Neural cell (in vitro differentiated cells): ENCODE measurements around the gene HAO1. TPM values are rescaled to one million over a fixed set of nuclear protein-coding genes. Genes with fewer than 3 reads are reported as not detected.

Source experiments
- H2AFZ ChIP-seq: fragments of 200-600, 300-800 bp; sonication (generic), shearing (Covaris generic); 2 replicates; pipeline ENCODE4 v1.6.0; 2014; ENCODE audit warnings: low read depth, mild to moderate bottlenecking, antibody characterized with exemption, low read length, moderate library complexity
- H3F3A ChIP-seq: fragments of 200-600 bp; shearing (Covaris generic); 2 replicates; pipeline ENCODE4 v1.6.1; 2016; ENCODE audit warnings: mild to moderate bottlenecking, moderate library complexity, mixed read lengths, antibody characterized with exemption, low read length; ENCODE audit not compliant: insufficient read depth, poor library complexity, severe bottlenecking
- H3K27ac ChIP-seq: fragments of 200-600, 300-800 bp; sonication (generic), shearing (Covaris generic); 2 replicates; pipeline ENCODE4 v1.5.1; 2014; ENCODE audit warnings: mild to moderate bottlenecking, low read length, moderate library complexity
- H3K27me3 ChIP-seq: fragments of 300-800, 200-600 bp; sonication (generic), shearing (Covaris generic); 2 replicates; pipeline ENCODE4 v1.6.0; 2014; ENCODE audit warnings: mild to moderate bottlenecking, low read depth, low read length, moderate library complexity; ENCODE audit not compliant: insufficient read depth
- H3K36me3 ChIP-seq: fragments of 300-800, 200-600 bp; sonication (generic), shearing (Covaris generic); 2 replicates; pipeline ENCODE4 v1.5.1; 2014; ENCODE audit warnings: mild to moderate bottlenecking, antibody characterized with exemption, low read length, moderate library complexity; ENCODE audit not compliant: insufficient read depth
- H3K4me2 ChIP-seq: fragments of 300-800, 200-600 bp; sonication (generic), shearing (Covaris generic); 2 replicates; pipeline ENCODE4 v1.6.0; 2014; ENCODE audit warnings: mild to moderate bottlenecking, low read length
- H3K4me3 ChIP-seq: fragments of 300-800, 200-600 bp; sonication (generic), shearing (Covaris generic); 2 replicates; pipeline ENCODE4 v1.5.1; 2014; ENCODE audit warnings: mild to moderate bottlenecking, low read length, moderate library complexity
- H3K79me2 ChIP-seq: fragments of 200-600 bp; shearing (Covaris generic); replicated peaks from 2 replicates; pipeline ENCODE4 v1.6.0; 2014; ENCODE audit warnings: mild to moderate bottlenecking, low read length, moderate library complexity; ENCODE audit not compliant: insufficient read depth
- H3K9ac ChIP-seq: fragments of 300-800, 200-600 bp; sonication (generic), shearing (Covaris generic); 2 replicates; pipeline ENCODE4 v1.6.1; 2016; ENCODE audit warnings: mild to moderate bottlenecking, low read length, mixed read lengths
- H3K9me2 ChIP-seq: fragments of 200-600 bp; shearing (Covaris generic); 2 replicates; pipeline ENCODE4 v1.6.1; 2016; ENCODE audit warnings: mild to moderate bottlenecking, low read length, mixed read lengths; ENCODE audit not compliant: insufficient read depth
- H3K9me3 ChIP-seq: fragments of 200-600, 300-800 bp; sonication (generic), shearing (Covaris generic); 2 replicates; pipeline ENCODE4 v1.6.1; 2016; ENCODE audit warnings: mild to moderate bottlenecking, mixed run types, low read length, moderate library complexity, mixed read lengths
- H4K20me1 ChIP-seq: fragments of 200-600 bp; shearing (Covaris generic); 2 replicates; pipeline ENCODE4 v1.6.1; 2016; ENCODE audit warnings: mild to moderate bottlenecking, mixed run types; ENCODE audit not compliant: insufficient read depth
- EP300 ChIP-seq: fragments of 450-650 bp; conservative IDR thresholded peaks from 2 replicates; pipeline ENCODE4 v1.6.1; 2014; ENCODE audit warnings: antibody characterized with exemption, mild to moderate bottlenecking, moderate library complexity; ENCODE audit not compliant: poor library complexity, severe bottlenecking
- EZH2 ChIP-seq: fragments of 200-600, 300-800 bp; shearing (Covaris generic), sonication (generic); IDR thresholded peaks from 2 replicates; pipeline ENCODE4 v1.6.1; 2014; ENCODE audit warnings: antibody characterized with exemption, low read length, borderline replicate concordance, mild to moderate bottlenecking; ENCODE audit not compliant: insufficient read depth, poor library complexity, severe bottlenecking
- MXI1 ChIP-seq: fragments of 450-650 bp; conservative IDR thresholded peaks from 2 replicates; pipeline ENCODE4 v1.6.1; 2014; ENCODE audit warnings: antibody characterized with exemption, mild to moderate bottlenecking; ENCODE audit not compliant: poor library complexity, severe bottlenecking
- POLR2AphosphoS5 ChIP-seq: IDR thresholded peaks from 2 replicates; pipeline ENCODE4 v1.6.1; 2012
- RAD21 ChIP-seq: fragments of 450-650 bp; conservative IDR thresholded peaks from 2 replicates; pipeline ENCODE4 v1.6.1; 2014; ENCODE audit warnings: antibody characterized with exemption, mild to moderate bottlenecking, moderate library complexity
- SMC3 ChIP-seq: fragments of 450-650 bp; conservative IDR thresholded peaks from 2 replicates; pipeline ENCODE4 v1.6.1; 2014; ENCODE audit warnings: antibody characterized with exemption, mild to moderate bottlenecking, moderate library complexity; ENCODE audit not compliant: poor library complexity
- TAF1 ChIP-seq: IDR thresholded peaks from 2 replicates; pipeline ENCODE4 v1.6.1; 2012; ENCODE audit warnings: low read depth
- polyA plus RNA-seq: library from polyadenylated mRNA; depleted of rRNA; stranded (reverse); fragments of >200 nt; gene quantifications from 2 replicates; pipeline ENCODE4 v1.2.3, GENCODE V29; 2014
- TF ChIP-seq, protein P1 (sequence below): fragments of 450-650 bp; IDR thresholded peaks from 2 replicates; pipeline ENCODE4 v1.5.1; 2014; ENCODE audit warnings: antibody characterized with exemption, mild to moderate bottlenecking, moderate library complexity; ENCODE audit not compliant: poor library complexity, severe bottlenecking
- TF ChIP-seq, protein P2 (sequence below): IDR thresholded peaks from 2 replicates; pipeline ENCODE4 v1.6.1; 2012; ENCODE audit warnings: borderline replicate concordance

Gene HAO1
- polyA plus RNA-seq, 1 donor from 2014 or later = not detected

DNA sequence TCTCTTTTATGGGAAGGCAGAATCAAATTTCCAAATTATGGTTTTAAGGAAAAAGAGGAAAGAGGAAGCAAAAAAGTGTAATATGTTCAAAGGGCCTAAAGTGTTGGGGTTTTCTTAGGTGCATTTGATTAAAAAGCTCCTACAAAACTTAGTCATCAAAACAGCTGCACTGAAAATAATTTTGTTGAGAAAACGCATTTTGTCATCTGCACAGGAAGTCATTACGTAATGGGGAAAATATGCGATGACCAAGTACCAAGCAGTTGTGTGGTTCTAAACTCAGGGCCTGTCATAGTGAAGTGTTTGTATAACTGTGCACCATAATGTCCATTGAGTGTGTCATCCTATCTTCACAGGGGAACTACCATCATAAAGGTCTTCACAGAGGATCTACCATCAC is 15.6 kb downstream of the HAO1 start:
- Histone ChIP-seq H3K79me2 (no peaks in the 10 kb centered on the region), H4K20me1 (no peaks in the 10 kb centered on the region), H3K4me3 (no peak overlapping the region), H3F3A (no peaks in the 10 kb centered on the region), H3K9ac (no peak overlapping the region), H3K9me2 (no peaks in the 10 kb centered on the region), H2AFZ (no peak overlapping the region), H3K9me3 (no peaks in the 10 kb centered on the region), H3K4me2 (no peak overlapping the region), H3K27ac (no peak overlapping the region), H3K27me3 (no peaks in the 10 kb centered on the region), H3K36me3 (no peaks in the 10 kb centered on the region)
- TF ChIP-seq, protein P1, sequence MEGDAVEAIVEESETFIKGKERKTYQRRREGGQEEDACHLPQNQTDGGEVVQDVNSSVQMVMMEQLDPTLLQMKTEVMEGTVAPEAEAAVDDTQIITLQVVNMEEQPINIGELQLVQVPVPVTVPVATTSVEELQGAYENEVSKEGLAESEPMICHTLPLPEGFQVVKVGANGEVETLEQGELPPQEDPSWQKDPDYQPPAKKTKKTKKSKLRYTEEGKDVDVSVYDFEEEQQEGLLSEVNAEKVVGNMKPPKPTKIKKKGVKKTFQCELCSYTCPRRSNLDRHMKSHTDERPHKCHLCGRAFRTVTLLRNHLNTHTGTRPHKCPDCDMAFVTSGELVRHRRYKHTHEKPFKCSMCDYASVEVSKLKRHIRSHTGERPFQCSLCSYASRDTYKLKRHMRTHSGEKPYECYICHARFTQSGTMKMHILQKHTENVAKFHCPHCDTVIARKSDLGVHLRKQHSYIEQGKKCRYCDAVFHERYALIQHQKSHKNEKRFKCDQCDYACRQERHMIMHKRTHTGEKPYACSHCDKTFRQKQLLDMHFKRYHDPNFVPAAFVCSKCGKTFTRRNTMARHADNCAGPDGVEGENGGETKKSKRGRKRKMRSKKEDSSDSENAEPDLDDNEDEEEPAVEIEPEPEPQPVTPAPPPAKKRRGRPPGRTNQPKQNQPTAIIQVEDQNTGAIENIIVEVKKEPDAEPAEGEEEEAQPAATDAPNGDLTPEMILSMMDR = no peak
- TF ChIP-seq EZH2 (no peak), EP300 (no peak), SMC3 (no peak)

DNA sequence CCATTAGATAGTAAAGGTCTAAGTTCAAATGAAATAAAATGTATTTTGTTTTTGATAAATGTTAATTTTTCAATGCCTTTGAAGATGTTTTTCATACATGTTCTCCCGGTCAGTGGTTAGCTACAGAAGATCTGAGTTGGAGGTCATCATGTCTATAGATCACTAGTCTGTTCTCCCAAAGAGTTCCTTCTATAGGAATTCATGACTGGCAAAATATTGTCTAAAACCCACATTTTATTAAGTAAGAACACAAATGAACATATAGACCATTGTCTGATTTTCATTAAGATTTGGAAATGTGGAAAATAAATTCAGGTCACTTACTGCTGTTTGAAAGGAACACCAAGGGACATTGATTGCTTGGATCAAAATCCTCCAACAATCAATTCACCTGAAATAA is 23.6 kb downstream of the HAO1 start:
- Histone ChIP-seq H3K9me2 (no peaks in the 10 kb centered on the region), H3K9ac (no peak overlapping the region), H3K27me3 (no peaks in the 10 kb centered on the region), H4K20me1 (no peaks in the 10 kb centered on the region), H3F3A (no peaks in the 10 kb centered on the region), H3K27ac (no peak overlapping the region), H3K4me2 (no peak overlapping the region), H3K9me3 (no peaks in the 10 kb centered on the region), H3K79me2 (no peaks in the 10 kb centered on the region), H3K4me3 (no peak overlapping the region), H2AFZ (no peak overlapping the region), H3K36me3 (no peaks in the 10 kb centered on the region)
- TF ChIP-seq SMC3 (no peak), TAF1 (no peak), EP300 (no peak), POLR2AphosphoS5 (no peak), EZH2 (no peak), MXI1 (no peak), RAD21 (no peak)
- TF ChIP-seq, protein P1 = no peak
- TF ChIP-seq, protein P2, sequence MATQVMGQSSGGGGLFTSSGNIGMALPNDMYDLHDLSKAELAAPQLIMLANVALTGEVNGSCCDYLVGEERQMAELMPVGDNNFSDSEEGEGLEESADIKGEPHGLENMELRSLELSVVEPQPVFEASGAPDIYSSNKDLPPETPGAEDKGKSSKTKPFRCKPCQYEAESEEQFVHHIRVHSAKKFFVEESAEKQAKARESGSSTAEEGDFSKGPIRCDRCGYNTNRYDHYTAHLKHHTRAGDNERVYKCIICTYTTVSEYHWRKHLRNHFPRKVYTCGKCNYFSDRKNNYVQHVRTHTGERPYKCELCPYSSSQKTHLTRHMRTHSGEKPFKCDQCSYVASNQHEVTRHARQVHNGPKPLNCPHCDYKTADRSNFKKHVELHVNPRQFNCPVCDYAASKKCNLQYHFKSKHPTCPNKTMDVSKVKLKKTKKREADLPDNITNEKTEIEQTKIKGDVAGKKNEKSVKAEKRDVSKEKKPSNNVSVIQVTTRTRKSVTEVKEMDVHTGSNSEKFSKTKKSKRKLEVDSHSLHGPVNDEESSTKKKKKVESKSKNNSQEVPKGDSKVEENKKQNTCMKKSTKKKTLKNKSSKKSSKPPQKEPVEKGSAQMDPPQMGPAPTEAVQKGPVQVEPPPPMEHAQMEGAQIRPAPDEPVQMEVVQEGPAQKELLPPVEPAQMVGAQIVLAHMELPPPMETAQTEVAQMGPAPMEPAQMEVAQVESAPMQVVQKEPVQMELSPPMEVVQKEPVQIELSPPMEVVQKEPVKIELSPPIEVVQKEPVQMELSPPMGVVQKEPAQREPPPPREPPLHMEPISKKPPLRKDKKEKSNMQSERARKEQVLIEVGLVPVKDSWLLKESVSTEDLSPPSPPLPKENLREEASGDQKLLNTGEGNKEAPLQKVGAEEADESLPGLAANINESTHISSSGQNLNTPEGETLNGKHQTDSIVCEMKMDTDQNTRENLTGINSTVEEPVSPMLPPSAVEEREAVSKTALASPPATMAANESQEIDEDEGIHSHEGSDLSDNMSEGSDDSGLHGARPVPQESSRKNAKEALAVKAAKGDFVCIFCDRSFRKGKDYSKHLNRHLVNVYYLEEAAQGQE = no peak
